HG02763 (cell line): ENCODE data around the gene DDX17.
"Not testable (repeated sequence)": the region's sequence is repeated elsewhere in the genome, so short reads cannot be mapped to it uniquely, and the experiment has no call there.

Experiments used
- ATAC-seq: cut with Tn5 transposase; IDR thresholded peaks from one replicate; pipeline ENCODE4 v1.9.1; 2021; ENCODE audit warnings: mild to moderate bottlenecking, moderate library complexity; ENCODE audit not compliant: unreplicated experiment

The DDX17 gene

GRCh38 chr22:38494498-38494897 lies 11.6 kb downstream of the DDX17 start:
- ATAC-seq, result no peak

- ATAC-seq, result no peak
These were observed 14.3 kb downstream of the DDX17 start for GRCh38 chr22:38491707-38492348.

DNA sequence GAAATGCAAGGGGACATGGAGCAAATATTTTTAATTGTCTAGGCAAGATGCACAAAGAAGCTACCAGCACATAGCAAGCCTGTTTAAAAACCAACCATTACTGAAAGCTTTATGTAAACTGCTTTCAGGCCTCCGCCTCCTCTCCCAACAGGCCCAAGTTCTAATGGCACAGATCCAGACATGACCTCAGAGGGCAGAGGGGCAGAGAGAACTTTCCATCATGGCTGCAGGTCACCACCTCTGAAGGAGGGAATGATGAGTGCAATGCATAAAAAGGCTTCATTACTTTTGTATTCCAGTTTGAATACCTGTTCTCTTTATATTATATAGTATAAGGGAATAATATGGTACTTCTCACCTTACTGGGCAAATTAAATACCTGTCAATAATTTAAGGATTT lies 15.2 kb downstream of the DDX17 start:
- no peak for ATAC-seq

DNA sequence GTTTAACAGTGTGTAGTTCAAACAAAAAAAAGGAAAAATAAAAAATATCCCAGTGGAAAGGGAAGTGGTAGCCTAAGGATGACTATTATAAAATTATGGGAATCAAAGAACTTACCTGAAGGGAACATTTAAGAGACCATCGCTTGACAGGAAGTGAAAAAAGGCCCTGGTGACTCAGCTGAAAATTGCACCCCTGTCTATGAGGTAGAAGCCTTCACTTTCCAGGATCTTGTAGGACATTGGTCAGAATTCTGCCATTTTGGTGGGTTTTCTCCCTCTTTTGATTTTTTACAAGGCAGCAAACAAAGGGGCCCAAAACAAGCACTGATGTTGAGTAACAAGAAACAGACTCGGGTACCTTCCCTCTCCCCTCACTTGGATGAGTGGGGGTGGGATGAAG lies 15.6 kb downstream of the DDX17 start:
- ATAC-seq, result no peak

- ATAC-seq, result no peak
These were observed 16.5 kb downstream of the DDX17 start for GRCh38 chr22:38489561-38490145.

- no peak for ATAC-seq
These were observed 17.0 kb downstream of the DDX17 start for GRCh38 chr22:38489142-38489541.

GRCh38 chr22:38487946-38488345 lies 18.2 kb downstream of the DDX17 start:
- no peak for ATAC-seq

GRCh38 chr22:38485783-38486182 lies 20.3 kb downstream of the DDX17 start:
- ATAC-seq, result no peak

DNA sequence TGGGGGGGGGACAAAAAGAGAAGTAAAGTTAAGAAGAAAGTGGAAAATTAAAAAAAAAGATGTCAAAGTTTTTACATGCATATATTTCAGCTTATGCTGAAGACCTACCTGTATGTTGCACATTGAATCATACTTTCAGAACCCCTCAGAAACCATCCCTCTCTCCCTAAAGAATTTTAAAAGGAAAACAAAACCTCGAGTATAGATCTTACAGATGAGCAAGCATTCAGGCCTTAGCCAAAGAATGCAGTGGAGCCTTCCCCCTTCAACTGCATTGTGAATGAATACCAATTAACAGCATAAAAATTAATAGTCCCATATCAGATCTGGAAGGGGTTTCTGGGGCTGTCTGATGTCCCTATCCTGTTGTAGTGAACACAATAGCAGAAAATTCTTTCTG lies 21.9 kb downstream of the DDX17 start:
- no peak for ATAC-seq

GRCh38 chr22:38482662-38483308 lies 23.3 kb downstream of the DDX17 start:
- ATAC-seq, result no peak

DNA sequence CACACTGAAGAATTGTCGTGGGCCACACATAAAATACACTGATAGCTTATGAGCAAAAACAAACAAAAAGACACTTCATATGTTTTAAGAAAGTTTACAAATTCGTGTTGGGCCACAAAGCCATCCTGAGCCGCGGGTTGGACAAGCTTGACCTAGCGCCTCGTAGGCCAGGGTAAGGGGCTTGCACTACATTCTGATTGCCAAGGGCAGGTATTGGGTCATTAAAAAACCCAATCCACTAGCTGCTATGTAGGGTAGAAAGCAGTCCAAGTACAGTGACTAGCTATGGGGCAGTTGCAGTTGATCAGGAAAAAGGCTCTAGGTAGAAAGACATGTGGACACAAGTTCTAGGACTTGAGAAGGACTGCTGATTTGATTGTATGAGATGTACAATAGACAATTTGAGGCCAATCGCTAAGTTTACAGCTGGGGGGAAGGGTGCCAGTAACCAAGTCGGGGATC lies 24.2 kb downstream of the DDX17 start:
- ATAC-seq, result no peak

DNA sequence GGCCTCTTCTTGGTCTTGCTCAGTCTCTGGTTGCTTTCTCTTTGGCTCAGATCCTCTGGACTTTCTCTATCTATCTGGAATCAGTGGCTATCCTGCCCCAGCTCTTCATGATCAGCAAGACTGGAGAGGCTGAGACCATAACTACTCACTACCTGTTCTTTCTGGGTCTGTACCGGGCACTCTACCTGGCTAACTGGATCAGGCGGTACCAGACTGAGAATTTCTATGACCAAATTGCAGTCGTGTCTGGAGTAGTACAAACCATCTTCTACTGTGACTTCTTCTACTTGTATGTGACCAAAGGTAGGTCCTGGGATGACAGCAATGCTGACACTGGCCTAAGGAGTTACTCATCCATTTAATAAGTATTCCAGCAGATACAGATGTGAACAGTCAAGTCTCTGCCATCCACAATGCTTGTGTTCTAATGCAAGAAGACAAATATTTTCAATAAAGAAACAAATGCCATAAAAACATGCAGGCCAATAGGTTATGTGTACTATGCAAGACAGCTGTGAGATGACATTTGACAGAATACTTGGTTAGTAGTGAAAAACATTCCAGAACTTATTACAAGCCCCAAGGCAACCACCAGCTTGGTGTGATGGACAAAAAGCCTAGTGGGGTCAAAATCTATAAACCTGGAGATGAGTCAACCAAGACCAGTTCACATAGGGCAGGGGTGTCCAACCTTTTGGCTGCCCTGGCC lies 24.8 kb downstream of the DDX17 start:
- ATAC-seq, result no peak

- ATAC-seq, result no peak
These were observed 26.8 kb downstream of the DDX17 start for GRCh38 chr22:38479096-38479837.

GRCh38 chr22:38477585-38477984 lies 28.5 kb downstream of the DDX17 start:
- no peak for ATAC-seq

- no peak for ATAC-seq
These were observed 32.0 kb downstream of the DDX17 start for GRCh38 chr22:38474003-38474607.

DNA sequence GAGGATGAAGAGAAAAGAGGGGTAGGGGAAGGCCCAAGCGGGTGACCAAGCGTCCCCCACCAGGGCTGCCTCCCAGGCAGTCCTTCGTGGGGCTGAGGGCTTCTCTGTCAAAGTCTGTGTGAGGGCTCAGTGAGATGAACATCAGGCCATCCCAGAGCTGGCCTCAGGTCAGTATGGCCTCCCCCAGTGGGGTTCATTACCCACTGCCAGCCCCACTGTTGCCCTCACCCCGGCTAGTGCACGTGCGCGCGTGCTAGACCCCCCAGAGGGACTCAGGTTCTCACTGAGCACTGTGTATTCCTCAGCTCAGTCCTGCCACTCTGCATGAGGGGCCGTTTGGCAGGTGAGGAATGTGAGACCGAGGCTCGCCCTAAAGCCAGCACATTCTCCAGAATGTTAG lies 34.9 kb downstream of the DDX17 start:
- no peak for ATAC-seq

DNA sequence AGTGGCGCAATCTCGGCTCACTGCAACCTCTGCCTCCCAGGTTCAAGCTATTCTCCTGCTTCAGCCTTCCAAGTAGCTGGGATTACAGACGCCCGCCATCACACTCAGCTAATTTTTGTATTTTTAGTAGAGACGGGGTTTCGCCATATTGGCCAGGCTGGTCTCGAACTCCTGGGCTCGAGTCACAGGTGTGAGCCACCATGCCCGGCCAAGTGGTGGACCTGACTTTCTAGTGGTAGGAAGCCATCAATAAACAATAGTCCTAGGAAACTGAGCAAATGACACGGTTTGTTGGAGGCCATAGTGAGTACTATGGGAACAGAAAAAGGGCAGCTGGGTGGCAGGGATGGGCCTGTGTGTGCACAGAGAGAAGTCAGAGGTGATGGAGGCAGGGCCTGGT lies 35.9 kb downstream of the DDX17 start:
- ATAC-seq, result not testable (repeated sequence)

GRCh38 chr22:38469306-38469781 lies 36.8 kb downstream of the DDX17 start:
- no peak for ATAC-seq

- no peak for ATAC-seq
These were observed 37.4 kb downstream of the DDX17 start for GRCh38 chr22:38468443-38469305.
